Vein endothelial cell (primary cell): ENCODE data around the gene NEK4. TPM values are rescaled to one million over a fixed set of nuclear protein-coding genes. Genes with fewer than 3 reads are reported as not detected.

Experiments
- small RNA-seq: library from RNA; depleted of rRNA; stranded (forward); fragments of <200 nt; gene quantifications from one replicate; pipeline ENCODE3, GENCODE V24; 2012
- total RNA-seq: library from RNA; depleted of rRNA; stranded (reverse); fragments of >200 nt; gene quantifications from 2 replicates; pipeline ENCODE4 v1.2.3, GENCODE V29; 2012

NEK4 gene
- total RNA-seq: 16.0 and 20.4 TPM in 2 replicates

GRCh38 chr3:52770496-52771333 lies at the start of gene NEK4:
NEK4 (minus strand) TSS chr3:52770940; CDS start chr3:52770746, 194 bp downstream.

GRCh38 chr3:52794612-52795099 lies 23.9 kb upstream of the NEK4 start, which contains the start of gene ITIH3:
ITIH3 (plus strand) TSS chr3:52794796; CDS start chr3:52794804, 8 bp downstream.

GRCh38 chr3:52777127-52777958 lies 6.6 kb upstream of the NEK4 start, which contains the start of gene ITIH1:
ITIH1 (plus strand) TSS chr3:52777599; CDS start chr3:52777616, 17 bp downstream.

GRCh38 chr3:52705688-52706686 lies 64.8 kb downstream of the NEK4 start, which contains the start of the genes GLT8D1 and SPCS1:
GLT8D1 (minus strand) TSS chr3:52705791; CDS start chr3:52700460, 5,331 bp downstream.
SPCS1 (plus strand) TSS chr3:52706106; CDS start chr3:52706247, 141 bp downstream.

GRCh38 chr3:52685709-52686691 lies 84.7 kb downstream of the NEK4 start, which contains the start of the genes GNL3 and PBRM1:
GNL3 (plus strand) TSS chr3:52686032; CDS start chr3:52686093, 61 bp downstream.
PBRM1 (minus strand) TSS chr3:52685913.

Small RNA genes lying within 50 kb of the gene (small RNA-seq; reads per million reads assigned to genes)
- gene AC006254.2 (not detected), gene RF00569 (12,740 reads per million, percentile 100 among the genes with 10 or more reads in this experiment), gene RF01183 (not detected), gene SNORD19 (0.08 reads per million), gene SNORD19B (not detected), gene SNORD69 (638 reads per million, percentile 99 among the genes with 10 or more reads in this experiment)

Other genes starting within 250 kb of the NEK4 start
- gene NT5DC2, start 237.1 kb downstream of the NEK4 start, total RNA-seq: 67.3 and 112 TPM in 2 replicates
- gene UQCC5, start 234.3 kb downstream of the NEK4 start, total RNA-seq: 3.7 and 4.6 TPM in 2 replicates
- 83.0 and 94.1 TPM in 2 replicates for gene PBRM1, start 85.0 kb downstream of the NEK4 start, total RNA-seq
- gene GNL3, start 84.9 kb downstream of the NEK4 start, total RNA-seq: 165 and 174 TPM in 2 replicates
- gene GLT8D1, start 65.1 kb downstream of the NEK4 start, total RNA-seq: 51.3 and 76.1 TPM in 2 replicates
- gene SPCS1, start 64.8 kb downstream of the NEK4 start, total RNA-seq: 51.9 and 57.1 TPM in 2 replicates
- gene ITIH1, start 6.7 kb upstream of the NEK4 start, total RNA-seq: not detected in 2 replicates
- not detected in 2 replicates for gene ITIH3, start 23.9 kb upstream of the NEK4 start, total RNA-seq
- gene ITIH4, start 59.7 kb upstream of the NEK4 start, total RNA-seq: 0.65 and 0.96 TPM in 2 replicates
- gene MUSTN1, start 64.1 kb upstream of the NEK4 start, total RNA-seq: 0.29 TPM in 1 of 2 replicates, not detected in the other
- gene STIMATE, start 126.6 kb upstream of the NEK4 start, total RNA-seq: 15.6 and 22.2 TPM in 2 replicates